Glomerular endothelial cell (primary cell): ENCODE results near the gene STRN3. TPM values are rescaled to one million over a fixed set of nuclear protein-coding genes. Genes with fewer than 3 reads are reported as not detected.
A peak's percentile ranks its signal among the peaks of the same experiment; 100 is the strongest.

ENCODE experiments used
- DNase-seq: peaks from one replicate; pipeline ENCODE4 v3.0.0-alpha.2; 2011; ENCODE audit warnings: low read depth, low spot score; ENCODE audit errors: extremely low read depth
- total RNA-seq: library from RNA; depleted of rRNA; stranded (reverse); fragments of >200 nt; gene quantifications from 2 replicates; pipeline ENCODE4 v1.2.3, GENCODE V29; 2015

Gene STRN3
- total RNA-seq, 1 donor from 2014 or later: 27.6 TPM

- peak; percentile 71 for DNase-seq
These were observed 12.5 kb upstream of the STRN3 start for GRCh38 chr14:31038521-31039166.

DNA sequence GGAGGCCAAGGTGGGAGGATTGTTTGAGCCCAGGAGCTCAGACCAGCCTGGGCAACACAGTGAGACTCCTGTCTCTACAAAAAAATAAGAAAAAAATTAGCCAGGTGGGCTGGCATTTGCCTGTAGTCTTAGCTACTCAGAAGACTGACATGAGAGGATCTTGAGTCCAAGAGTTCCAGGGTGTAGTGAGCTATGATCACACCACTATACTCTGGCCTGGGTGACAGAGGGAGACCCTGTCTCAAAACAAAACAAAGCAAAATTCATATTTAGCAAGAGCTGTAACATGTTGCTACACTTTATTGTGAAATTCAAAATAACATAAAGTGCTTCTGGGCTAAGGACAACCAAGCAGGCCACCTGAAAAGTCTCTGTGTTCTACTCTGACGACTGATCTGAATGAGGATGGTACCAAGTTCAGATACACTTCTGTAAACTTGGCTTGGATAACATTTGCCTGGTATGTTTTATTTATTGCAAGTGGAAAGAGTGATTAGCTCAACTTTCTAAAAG is 11.6 kb upstream of the STRN3 start:
- DNase-seq: no peak

- no peak for DNase-seq
These were observed 10.4 kb upstream of the STRN3 start for GRCh38 chr14:31036552-31036951.

DNA sequence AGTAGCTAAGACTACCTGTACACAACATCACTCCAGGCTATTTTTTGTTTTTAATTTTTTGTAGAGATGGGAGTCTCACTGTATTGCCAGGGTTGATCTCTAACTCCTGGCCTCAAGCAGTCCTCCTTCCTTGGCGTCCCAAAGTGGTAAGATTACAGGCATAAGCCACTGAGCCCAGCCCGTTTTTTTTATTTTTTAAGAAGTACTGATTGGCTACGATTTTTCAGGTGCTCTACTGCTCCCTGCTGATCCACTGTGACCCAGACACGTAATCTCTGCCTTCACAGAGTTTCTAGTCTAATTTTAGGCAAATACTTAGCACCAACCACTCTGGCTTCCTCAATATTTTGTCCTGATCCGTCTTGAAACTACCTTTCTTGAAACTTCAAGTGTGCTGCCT is 4.3 kb upstream of the STRN3 start:
- DNase-seq: no peak

DNA sequence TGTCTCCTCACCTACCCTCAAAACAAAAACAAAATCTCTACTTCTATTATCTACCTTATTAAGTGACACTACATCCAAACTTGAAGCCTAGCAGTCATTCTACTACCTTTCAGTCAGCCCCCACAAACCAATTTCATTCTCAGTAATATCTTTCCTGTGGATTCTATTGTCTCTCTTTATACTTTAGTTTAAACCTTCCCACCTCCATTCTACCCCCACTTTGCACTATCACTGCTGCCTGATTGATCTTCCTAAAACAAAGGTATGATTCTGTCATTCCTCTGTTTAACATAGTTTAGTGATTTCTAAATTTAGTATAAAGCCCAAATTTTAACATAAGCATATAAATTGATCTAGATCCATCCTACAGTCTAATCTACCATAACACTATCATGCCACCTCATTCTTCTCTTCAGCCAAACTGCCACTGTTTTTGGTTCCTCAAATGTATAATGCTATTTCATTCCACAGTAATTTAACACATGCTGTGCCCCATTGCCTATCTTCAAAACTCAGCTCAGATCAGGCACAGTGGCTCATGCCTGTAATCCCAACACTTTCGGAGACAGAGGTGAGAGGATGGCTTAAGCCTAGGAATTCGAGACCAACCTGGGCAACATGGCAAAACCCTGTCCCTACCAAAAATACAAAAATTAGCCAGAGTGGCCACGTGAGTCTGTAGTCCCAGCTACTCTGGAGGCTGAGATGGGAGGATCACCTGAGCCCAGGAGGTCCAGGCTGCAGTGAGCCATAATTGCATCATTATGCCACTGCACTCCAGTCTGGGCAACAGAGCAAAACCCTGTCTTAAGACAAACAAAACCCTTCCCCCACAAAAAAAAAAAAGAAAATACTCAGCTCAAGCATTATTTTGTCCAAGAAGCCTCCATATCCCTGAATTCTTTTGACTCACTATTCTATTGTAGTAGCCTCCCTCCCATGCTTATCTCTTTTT is 3.1 kb upstream of the STRN3 start:
- DNase-seq: no peak

- no peak for DNase-seq
These were observed 1.7 kb upstream of the STRN3 start for GRCh38 chr14:31027847-31028246.

- DNase-seq: peak; percentile 83
These were observed 464 bp upstream of the STRN3 start for GRCh38 chr14:31026450-31027235.

DNA sequence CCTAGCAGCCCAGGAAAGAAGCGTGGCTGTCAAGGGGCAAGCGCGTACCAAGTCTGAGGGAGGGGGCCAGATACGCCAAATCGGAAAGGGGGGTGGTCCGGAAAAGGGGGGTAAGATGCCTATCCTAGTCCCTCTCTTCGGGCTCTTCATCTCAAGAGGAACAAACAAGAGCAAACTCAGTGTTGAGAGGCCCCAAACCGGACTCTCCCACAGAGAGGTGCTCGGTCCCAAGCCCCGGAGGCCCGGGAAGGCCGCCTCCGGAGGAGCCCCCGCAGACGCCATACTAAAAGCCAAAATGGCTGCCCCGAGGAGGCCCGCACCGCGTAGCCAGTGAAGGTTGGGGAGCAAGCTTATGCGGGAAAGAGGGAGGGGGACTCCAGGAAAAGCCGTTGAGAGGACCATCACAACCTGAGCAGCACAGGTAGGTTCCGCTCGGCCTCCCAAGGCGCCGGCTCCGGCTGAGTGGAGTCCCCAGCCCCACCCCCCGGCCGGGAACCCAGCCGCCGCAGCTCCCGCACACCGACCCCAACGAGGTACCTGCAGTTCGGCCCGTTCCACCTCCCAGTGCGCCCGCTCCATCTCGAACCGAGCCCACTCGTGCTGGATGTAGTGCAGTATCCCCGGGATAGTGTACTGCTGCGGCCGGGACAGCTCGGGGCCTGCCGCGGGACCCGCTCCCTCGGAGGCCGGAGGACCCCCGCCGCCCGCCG is 657 bp downstream of the STRN3 start, which contains the start of gene AP4S1:
TSS of gene AP4S1 (plus strand) at position 283 of the 710 bp plus-strand sequence. CDS start 40,548 bp downstream, outside the sequence.
- DNase-seq: no peak

DNA sequence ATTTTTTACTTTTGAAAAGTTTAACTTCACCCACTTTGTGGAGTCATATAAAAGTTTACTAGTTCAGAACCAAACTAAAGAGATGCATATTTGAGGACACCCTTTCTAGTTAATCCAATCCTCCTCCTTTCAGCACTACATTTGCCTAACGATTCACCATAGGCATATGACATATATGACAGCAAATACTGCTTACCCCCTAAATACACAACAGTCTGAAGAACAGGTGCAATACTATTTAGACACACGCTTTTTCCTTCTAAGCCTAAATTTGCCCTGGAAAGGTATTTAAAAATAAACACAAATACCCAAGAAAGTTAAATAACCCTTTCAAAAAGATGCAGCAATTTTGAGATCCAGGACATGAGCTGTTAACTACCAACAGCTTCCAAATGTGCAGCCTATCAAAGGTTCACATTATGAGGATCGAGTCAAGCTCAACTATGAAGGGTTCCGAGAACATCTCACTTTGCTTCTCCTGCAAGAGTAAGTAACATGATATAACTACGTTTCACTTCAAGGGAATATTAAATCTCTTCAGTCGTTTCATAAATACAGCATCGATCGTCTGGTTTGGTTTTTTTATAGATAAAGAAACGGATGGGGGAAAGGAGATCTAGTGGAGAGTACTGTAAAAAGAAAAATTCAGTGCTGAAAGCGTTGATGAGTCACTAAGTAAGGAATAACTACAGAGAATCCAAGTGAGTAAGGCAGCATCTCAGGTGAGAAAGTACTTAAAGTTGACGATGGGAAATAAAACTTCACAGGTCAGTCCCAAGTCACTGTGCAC is 1.4 kb downstream of the STRN3 start:
- DNase-seq: no peak

GRCh38 chr14:31024010-31024480 is 2.1 kb downstream of the STRN3 start:
- DNase-seq: no peak

DNA sequence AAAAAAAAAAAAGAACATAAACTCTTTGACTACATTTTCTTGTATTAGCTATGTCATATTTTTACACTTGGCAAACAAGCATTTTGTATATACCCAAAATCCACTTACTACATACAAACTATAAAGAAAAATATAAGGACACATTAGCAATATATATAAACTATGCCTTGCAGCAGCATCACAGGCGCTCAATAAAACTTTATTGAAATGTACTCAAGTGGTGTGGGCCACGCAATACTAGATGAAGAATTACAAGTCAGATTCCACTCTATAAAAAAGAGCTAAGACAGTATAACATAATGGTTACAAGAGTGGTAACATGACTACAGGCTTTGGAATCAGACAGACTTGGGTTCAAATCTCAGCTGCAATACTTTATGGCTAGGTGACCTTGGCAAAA is 3.8 kb downstream of the STRN3 start:
- DNase-seq: no peak

DNA sequence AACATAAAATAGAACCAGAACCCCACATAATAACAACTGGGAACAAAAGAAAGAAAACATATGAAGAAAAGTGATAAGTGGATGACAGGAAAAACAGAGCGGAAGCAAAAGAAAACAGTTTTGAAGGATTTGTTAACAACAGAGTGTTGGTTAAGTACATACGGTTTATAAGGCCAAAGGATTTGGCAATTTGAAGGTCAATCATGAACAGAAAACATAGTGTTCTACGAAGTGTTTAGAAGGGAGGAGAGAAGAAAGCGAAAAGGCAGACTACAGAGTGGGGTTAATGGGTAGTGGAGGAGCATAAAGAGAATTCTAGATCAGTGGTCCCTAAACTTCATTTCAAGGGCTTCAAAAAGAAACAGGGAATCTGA is 4.6 kb downstream of the STRN3 start:
- DNase-seq: no peak

DNA sequence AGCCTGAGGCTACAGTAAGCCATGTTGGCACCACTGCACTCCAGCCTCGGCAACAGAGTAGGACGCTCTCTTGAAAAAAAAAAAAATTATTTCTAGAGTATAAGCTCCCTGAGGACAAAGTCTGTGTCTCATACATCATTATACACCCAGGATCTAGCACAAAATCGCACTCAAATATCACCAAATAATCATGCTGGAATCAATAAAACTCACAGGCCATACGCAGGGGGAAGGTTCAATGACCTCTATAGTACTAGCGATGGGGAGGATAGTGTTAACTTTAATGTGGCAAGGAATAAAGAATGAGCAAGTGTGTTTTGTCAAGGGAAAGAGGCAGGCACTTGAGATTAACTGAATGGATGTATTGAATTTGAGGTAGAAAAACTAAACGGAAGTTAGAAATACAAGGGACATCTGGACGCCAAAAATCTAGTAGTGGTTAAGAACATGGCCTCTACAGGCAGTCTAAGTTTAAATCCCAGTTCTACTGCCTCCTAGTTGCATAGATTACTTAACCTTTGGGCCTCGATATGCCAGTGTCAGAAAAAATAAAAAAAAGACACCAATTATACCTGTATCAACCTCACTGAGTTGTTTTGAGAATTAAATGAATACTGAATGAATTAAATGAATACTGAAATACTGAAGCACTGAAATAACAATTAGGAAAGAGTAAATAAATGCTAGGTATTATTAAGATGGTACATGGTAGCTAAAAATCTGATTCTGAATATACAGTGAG is 5.2 kb downstream of the STRN3 start:
- DNase-seq: no peak

DNA sequence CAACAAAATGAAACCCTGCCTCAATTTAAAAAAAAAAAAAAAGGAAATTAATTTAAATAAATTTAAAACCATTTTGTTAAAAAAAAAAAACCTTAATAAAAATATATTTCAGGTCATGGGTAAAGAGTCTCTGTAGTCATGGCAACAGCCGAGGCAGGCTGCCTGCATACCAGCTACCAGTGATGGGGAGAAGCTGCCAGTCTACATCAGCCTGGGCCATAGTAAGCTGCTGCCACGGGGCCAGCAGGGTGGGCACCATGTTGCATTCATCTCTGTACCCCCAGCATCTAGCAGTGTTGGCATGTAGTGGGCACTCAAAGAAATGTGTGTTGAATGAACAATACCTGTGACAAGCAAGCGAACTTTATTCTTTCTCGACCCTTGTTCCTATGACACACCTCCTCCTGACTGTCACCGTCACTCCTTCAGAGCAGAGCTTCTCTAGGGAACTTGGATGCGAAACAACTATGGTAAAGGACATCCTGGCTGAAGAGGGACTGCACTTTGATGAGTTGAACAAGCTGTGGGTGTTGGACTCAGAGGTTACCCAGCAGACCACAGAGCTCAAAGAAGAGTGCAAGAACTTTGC is 8.0 kb downstream of the STRN3 start:
- no peak for DNase-seq

DNA sequence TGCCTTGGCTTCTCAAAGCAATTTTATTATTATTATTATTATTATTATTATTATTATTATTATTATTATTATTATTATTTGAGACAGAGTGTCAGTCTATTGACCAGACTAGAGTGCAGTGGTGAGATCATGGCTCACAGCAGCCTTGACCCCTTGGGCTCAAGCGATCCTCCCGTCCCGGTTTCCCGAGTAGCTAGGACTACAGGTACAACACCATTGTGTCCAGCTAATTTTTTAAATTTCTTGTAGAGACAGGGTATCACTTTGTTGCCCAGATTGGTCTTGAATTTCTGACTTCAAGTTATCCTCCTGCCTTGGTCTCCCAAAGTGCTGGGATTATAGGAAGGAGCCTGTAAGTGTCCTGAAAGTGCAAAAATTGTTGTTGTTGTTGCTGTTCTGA is 12.3 kb downstream of the STRN3 start:
- no peak for DNase-seq

DNA sequence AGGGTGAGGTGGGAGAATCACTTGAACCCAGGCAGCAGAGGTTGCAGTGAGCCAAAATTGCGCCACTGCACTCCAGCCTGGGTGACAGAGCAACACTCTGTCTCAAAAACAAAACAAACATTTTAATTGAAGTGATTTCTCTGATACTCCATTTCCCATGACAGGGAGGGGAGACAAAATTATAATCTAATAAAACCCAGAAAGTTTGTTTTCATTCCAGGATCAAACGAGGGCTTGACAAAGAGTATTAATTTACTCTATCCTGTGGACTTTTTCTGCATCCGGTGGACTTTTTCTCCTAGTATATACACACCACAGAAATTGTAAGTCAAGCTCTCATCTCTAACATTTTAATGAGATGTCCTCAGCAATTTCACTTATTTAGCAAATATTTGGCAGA is 15.2 kb downstream of the STRN3 start:
- no peak for DNase-seq

DNA sequence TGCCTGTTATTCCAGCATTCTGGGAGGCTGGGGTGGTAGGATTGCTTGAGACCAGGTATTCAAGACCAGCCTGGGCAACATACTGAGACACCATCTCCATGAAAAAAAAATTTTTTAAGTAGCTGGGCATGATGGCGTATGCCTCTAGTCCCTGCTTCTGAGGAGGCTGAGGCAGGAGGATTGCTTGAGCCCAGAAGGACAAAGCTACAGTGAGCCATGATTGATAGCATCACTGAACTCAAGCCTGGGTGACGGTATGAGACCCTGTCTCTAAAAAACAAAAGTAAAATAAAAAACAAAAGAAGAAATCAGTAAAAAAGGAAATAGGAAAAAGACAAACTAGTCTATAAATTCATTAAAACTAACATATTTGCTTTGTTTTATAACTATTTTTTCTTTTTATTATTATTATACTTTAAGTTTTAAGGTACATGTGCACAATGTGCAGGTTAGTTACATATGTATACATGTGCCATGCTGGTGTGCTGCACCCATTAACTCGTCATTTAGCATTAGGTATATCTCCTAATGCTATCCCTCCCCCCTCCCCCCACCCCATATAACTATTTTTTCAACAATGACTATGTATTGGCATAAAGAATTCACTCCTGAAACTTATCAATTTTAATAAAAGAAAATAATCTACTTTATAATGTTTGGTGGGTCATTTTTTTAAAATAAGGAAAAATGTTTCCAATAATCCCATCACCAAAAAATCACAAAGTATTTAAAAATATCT is 16.2 kb downstream of the STRN3 start:
- no peak for DNase-seq

- DNase-seq: no peak
These were observed 19.5 kb downstream of the STRN3 start for GRCh38 chr14:31006703-31007102.
